Fibroblast of lung (primary cell): ENCODE measurements around the gene ARHGAP44.

ENCODE experiments used
- CTCF ChIP-seq, 2 donors: IDR thresholded peaks in 1 of 2; conservative IDR thresholded peaks in 1 of 2; 1 replicate in 1 of 2; 2 replicates in 1 of 2; pipeline ENCODE4 v1.5.1; 2011 to 2012; ENCODE audit warnings: low read length in 2 of 2, control low read depth in 1 of 2, inconsistent platforms in 1 of 2, low read depth in 1 of 2, mild to moderate bottlenecking in 1 of 2
- EZH2 ChIP-seq: IDR thresholded peaks from 2 replicates; pipeline ENCODE4 v1.5.1; 2012; ENCODE audit warnings: low read length, control low read depth, mild to moderate bottlenecking; ENCODE audit errors: missing control alignments

GRCh38 chr17:12856416-12856815, 67.1 kb downstream of the ARHGAP44 start:
- TF ChIP-seq CTCF (conservative IDR thresholded peaks at IDR 0.05 in 1 of 2, IDR thresholded peaks at IDR 0.05 in 1 of 2; ENCODE audit: low read depth in 1 of 2, low read length in 2 of 2) (no peak), EZH2 (no peak)
